GM21515 (cell line): Measurements from ENCODE around the gene TSPO.

ENCODE experiments used
- ATAC-seq: cut with Tn5 transposase; IDR thresholded peaks from one replicate; pipeline ENCODE4 v1.9.1; 2021; ENCODE audit not compliant: unreplicated experiment

TSPO gene

DNA sequence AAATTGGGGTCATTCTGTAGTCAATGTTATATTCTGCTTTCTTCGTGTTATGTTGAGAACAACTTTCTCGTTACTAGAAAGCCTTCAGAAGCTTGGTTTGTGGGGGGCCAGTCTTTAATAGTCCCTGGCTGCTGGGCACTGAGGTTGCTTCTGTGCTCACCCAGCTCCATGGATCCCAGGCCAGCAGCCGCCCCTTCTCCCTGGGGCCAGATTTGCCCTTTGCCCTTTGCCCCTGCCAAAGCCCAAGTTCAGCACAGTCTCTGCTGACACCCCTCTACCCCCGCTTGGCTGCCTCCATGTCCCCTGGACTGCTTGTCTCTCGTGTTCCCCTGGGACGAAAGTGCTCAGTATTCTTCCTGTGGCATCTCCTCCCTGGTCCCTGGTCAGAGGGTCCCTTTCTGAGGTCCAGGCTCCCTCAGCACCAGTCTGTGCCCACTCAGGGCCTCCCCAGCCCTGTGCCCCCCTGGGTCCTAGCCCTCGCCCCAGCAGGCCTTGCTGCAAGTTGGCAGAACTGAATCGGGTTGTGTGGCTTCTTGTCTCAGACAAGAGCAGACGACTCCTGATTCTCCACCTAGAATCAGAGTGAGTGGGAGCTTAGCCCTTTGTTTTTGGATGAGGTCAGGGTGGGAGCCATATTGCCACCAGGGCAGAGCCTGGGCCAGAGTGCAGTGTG, 6.7 kb downstream of the TSPO start:
- ATAC-seq = no peak

GRCh38 chr22:43158778-43159483, 7.6 kb downstream of the TSPO start:
- no peak for ATAC-seq

- ATAC-seq = no peak
Measured at GRCh38 chr22:43159484-43160178, 8.3 kb downstream of the TSPO start.

DNA sequence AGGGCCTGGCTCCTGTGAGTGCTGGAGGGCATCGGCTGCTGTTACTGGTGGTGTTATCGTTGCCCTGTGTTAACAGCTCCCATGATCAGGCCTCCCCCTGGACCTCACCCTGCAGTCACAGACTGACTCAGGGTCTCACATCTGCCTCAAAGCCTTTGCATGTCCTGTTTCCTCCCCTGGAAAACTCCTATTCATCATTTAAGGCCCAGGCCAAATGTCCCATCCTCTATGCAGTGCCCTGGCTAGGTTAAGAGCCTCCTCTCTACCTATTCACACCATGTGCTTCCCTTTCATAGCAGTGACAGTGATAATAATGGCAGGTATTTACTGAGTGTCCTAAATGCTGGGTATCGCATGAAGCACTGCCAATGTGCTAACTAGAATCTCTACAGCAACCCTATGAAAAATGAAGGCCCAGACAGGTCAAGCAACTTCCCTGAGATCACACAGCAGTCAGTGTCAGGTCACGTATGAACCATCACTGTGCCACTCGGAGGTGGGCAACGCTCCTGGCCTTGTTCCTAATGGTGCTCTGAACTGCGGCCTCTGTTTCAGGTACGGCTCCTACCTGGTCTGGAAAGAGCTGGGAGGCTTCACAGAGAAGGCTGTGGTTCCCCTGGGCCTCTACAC, 9.3 kb downstream of the TSPO start:
- no peak for ATAC-seq

DNA sequence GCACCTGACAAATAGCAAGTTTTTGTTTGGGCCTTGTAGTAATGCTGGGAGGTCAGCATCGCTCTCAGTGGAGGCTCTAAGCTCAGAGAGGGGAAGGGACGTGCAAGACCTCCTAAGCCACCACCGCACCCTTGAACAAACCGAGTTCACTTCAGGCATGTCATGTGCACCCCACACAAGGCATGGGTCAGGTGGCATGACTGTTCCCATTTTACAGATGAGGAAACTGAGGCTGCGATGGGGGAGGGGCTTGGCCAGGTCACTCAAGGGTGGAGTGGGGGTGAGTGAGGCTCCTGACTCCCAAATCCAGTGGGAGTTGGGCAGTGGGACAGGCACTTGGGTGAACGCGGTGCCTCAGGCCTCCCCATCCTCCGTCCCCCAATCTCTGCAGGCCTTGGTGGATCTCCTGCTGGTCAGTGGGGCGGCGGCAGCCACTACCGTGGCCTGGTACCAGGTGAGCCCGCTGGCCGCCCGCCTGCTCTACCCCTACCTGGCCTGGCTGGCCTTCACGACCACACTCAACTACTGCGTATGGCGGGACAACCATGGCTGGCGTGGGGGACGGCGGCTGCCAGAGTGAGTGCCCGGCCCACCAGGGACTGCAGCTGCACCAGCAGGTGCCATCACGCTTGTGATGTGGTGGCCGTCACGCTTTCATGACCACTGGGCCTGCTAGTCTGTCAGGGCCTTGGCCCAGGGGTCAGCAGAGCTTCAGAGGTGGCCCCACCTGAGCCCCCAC, 11.2 kb downstream of the TSPO start:
- no peak for ATAC-seq

DNA sequence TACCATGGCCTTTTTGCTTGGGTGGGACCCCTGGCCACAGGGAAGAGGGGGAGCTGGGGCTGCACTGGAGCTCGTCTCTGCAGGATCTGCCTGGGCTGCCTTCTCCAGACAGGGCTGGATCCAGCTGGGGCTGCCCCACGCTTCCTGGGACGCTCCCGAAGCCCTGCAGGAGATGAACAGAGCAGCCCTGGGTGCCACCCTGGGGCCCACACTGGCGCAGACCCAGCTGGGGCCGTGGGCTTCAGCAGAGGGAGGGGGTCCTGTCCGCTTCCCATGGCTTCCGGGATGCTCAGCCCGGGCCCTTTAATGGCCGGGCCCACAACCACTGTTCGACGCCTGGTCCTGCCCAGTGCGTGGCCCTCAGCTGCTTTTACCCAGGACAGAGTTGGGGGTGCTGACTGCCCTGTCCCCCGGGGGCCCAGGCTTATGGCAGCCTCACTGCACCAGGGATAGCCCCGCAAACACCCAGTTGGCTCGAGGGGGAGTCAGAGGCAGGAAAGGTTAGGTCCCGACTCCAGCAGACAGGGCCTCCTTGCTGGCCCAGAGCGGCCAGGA, 12.0 kb downstream of the TSPO start:
- ATAC-seq = no peak

- ATAC-seq = no peak
Measured at GRCh38 chr22:43164636-43165035, 13.3 kb downstream of the TSPO start.

DNA sequence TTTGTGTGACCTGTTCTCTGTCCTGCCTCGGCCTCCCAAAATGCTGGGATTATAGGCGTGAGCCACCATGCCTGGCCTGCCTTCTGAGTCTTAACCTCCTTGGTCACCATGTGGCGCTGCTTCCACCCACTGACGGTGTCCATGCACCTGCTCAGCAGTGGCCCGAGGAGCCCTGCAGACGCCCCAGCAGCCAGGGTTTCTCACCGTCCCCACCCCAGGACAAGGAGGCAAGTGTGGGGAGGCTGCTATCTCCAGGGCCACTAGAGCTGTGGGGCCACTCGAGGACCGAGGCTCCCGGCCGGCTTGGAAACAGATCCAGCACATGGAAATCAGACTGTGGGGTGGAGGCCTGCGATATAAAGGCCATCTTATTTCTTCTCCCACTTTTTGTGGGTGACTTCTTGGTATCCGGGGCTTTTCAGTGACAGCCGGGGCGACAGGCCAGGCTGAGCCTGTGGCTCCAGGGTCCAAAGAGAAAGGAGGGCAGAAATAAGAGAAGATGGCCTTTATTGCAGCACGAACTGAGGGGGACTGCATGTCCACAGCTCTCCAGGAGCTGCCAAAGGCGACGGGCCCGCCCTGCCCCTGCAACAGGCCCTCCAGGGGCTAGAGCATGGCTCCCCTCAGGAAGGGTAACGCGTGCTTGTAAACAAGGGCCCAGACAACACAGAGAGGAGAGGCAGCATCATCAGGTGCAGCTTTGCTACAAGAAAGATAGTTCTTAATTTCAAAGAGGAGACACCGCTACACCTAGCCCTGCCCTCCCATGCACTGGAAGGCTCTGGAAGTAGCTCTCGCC, 15.0 kb downstream of the TSPO start:
- no peak for ATAC-seq

- ATAC-seq = no peak
Measured at GRCh38 chr22:43167001-43167589, 15.7 kb downstream of the TSPO start.

- ATAC-seq = no peak
Measured at GRCh38 chr22:43168471-43169309, 17.3 kb downstream of the TSPO start.

- no peak for ATAC-seq
Measured at GRCh38 chr22:43169310-43170130, 18.2 kb downstream of the TSPO start.

DNA sequence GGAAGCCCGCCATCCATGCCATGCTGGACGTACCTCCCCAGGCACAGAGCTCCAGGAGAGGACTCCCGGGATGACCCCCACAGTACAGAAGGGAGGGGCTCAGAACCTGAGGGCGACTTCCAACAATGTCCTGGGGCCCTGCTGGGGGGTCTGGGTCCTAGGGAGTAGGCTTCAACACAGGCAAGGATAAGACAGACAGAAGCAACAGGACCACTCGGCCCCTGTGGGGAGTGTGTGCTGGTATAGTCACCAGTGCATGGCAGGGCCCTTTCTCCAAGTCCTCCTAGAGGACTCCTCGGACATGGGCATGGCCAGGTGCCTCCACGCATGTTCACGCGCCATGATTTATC, 18.7 kb downstream of the TSPO start:
- ATAC-seq = no peak

- ATAC-seq = no peak
Measured at GRCh38 chr22:43171019-43171491, 19.7 kb downstream of the TSPO start.

DNA sequence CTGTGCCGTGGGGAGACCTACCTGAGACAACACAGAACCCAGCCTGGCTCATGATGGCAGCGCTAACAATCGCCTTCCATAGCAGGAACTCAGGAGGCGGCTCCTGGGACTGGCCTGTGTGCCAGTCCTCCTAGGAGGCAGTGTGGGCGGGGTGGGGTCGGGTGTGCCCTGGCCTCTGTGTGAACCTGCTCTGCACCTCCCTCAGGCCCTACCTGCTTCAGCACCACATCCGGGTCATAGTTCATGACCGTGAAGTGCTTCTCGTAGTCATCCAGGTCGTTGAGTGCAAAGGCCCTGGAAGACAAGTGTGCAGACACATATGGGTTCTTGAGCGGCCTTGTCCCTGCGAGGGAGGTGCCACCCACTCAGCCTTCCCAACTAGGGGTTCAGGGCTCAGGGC, 20.2 kb downstream of the TSPO start:
- no peak for ATAC-seq

DNA sequence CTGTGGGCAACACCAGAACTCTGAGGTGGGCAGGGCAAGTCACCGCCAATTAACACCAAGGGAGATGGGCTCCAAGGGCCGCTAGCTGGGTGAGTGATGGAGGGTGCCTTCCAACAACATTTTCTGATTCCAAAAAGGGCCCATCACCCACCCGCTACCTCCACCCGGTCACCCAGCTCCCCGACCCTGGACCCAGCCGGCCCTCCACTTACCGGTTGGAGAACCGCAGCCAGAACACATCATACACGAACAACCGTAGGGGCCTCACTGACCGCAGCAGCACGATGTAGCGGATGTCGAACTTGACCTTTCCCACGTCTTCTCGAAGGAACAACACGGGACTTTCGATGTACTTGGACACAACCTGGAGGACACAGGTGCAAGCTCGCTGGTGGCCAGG, 20.8 kb downstream of the TSPO start:
- no peak for ATAC-seq

DNA sequence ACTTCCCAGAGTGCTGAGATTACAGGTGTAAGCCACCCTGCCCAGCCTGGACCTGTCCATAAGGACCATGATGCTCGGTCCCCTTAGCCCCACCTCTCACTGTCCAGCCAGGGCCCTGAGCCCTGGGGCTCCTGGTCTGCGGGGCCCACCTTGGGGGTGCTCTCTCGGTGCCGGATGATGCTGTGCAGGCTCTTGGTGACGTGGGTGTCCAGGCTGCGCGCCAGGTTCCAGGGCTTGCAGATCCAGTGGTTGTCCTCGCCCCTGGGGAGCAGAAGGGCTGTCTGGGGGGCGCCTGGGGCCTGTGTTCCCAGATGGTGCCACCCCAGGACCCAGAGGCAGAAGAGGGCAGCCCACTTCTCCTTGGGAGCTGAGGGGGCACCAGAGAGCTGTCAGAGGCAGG, 22.2 kb downstream of the TSPO start:
- ATAC-seq = no peak

DNA sequence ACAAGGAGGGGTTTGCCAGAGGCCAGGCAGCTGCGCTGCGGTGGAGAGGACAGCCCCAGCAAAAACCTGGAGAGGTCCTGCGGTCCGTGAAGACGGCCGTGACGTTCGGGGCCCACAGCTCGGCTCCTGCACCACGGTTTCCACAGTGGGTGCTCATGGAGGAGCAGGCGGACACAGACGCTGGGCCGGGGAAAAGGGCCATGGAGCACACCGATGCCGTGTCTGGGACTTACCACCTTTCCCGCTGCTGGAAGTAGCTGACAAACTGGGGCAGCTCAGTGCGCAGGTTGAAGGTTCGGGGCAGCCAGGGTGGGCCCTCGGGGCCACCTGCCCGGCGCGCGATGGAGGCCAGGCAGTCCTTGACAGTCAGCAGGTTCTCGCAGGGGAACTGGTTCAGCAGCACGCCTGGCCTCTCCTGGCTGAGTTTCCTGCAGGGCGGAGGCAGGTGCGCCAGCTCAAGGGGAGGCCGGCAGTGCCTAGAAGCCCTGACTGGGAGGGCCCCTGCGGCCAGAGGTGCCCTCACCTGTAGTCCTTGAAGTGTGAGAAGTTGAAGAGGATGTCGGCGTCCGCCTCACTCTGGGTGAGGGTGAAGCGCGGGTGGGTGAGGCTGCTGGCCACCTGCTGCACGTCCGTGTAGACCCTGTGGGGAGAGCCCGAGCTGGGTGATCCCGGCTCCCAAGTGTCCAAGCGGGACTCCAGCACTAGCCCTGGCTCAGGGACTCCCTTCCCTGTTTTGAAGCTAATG, 22.8 kb downstream of the TSPO start:
- no peak for ATAC-seq
